HG03097 (cell line): Measurements from ENCODE around the gene KCTD11.
A peak's percentile ranks its signal among the peaks of the same experiment; 100 is the strongest.

Source experiments
- ATAC-seq: cut with Tn5 transposase; IDR thresholded peaks from one replicate; pipeline ENCODE4 v1.9.1; 2021; ENCODE audit not compliant: unreplicated experiment, low FRiP score

KCTD11 gene

GRCh38 chr17:7351665-7352502 is at the start of gene KCTD11:
KCTD11 (plus strand) TSS chr17:7352162.
- peak; percentile 55 for ATAC-seq

- ATAC-seq, result no peak
Measured at GRCh38 chr17:7304179-7304578, 47.8 kb upstream of the KCTD11 start.

DNA sequence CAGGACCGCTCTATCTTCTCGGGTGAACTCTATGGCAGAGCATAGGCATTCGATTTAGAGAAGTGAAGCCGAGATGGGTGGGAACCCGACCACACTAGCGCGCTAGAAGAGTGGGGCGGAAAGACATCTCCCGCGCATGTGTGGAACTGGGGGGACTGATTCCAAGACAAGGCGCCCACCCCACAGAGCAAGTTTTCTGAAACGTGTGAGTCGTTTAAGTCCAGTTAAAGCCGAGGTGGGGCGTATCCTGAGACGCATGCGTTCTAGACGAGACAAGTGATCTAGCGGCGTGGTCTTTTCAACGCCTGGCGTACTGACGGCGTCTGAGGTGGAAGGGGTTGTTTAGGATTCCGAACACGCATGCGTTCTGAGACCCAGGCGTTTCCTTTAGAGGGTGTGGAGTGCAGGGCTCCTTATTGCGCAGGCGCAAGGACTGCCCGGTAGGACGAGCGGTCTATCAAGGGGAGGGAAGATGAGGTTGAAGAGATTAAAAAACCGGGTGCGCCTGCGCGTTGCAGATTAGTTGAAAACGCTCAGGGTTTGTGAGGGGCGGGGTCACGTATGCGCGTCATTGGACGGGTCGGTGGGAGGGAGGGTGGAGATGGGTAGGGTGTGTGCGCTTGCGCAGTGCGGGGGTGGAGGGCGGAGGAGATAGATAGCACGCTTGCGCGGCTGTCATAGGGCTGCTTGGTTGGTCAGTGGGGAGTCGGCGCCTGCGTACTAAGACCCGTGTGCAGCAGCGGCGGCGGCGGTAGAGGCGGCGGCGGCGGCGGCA is 44.9 kb upstream of the KCTD11 start, which contains the start of gene EIF5A:
Gene EIF5A, plus strand, starts transcription at position 718 of the 775 bp plus-strand sequence. CDS start 2,008 bp downstream, outside the sequence.
- ATAC-seq, result peak; percentile 67

DNA sequence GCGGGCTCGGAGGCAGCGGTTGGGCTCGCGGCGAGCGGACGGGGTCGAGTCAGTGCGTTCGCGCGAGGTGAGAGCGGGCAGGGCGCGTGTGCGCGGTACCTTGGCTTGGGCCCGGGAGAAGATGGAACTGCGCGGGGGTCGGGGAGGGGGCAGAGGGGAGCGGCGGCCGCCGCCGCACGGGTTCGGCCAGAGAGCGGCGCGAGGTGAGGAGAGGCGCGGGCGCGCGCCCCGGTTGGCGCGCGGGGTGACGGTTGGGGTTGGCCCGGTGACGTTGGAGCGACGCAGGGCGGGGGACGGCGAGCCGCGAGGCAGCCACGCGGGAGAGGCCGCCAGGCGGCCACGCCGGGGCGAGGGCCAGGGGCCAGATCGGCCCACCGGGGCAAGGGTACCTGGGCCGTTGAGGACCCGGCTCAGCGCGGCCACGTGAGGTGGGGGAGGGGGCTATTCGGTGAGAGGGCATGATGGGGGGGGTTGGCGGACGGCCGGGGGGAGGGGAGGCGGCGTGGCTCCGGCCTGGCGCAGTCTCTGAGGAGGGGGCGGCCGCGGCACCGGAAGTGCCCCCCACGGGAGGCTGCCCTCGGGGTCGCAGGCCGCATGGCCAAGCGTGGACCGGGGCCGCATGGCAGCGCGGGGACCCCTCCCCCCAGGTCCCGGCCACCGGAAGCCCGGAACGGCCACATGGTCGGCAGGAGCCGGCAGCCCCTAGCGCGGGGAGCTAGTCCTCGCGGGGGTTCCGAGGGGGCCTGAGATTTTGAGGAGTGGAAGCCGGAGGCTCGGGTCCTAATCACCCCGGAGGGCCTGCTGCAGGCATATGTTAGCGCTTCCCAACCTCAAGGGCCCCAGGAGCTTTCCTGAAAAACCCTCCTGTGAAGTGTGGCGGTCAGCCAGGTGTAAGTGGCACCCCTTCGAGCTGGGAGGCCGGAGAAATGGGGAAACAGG is 44.0 kb upstream of the KCTD11 start:
- ATAC-seq, result peak; percentile 1

DNA sequence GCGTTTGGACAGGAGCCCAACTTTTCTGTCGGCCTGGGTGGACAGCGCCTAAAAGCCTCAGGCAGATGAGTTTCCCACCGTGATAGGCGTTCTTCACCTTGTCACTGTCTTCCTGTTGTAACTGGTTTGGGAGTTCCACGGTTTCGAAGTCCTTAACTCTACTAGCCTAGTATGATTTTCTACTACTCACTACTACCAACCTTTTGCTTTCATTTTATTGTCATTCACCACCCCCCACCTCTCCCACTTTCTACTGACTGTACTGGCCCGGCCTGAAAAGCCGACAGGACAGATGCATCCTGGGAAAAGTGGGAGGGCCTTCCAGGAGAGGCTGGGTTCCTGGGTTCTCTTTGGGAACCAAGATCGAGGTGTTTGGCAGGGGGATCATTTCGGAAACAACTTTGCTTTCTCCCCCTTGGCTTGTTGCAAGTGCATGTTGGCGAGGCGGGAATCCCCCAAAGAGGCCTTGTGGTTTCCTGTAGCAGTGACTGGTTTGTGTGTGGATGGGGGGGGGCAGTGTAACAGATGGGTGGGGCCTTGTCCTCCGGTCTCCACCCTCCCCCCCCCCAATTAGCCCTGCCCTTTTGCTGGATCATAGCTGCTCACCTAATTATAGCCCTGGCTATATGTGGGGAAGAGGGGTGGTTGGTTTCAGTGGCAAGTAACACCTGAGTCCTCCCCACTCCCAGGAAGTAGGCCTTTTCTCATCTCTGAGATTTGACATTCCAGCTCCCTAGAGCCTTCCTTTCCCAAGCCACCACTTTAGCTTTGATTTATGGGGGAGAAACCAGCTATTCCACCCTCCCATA is 43.1 kb upstream of the KCTD11 start:
- ATAC-seq, result no peak

GRCh38 chr17:7309628-7310027 is 42.3 kb upstream of the KCTD11 start:
- ATAC-seq, result no peak

DNA sequence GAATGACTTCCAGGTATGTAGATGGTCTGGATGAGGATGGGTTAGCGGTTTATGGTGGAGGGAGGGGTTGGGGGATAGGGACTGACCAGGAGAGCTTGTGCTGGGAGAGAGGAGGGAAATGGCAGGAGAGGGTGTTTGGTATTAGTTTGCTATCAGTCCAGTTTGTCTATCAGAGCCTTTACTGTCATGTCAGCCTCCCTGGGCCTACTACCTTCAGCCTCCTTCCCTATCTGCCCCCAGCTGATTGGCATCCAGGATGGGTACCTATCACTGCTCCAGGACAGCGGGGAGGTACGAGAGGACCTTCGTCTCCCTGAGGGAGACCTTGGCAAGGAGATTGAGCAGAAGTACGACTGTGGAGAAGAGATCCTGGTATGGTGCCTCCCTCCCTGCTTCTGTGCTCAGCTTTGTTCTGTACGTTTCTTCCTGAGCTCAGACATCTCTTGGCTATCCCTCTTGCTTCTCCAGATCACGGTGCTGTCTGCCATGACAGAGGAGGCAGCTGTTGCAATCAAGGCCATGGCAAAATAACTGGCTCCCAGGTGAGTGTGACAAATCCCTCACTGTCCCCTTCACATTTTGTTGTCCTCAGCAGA is 40.8 kb upstream of the KCTD11 start:
- no peak for ATAC-seq

- no peak for ATAC-seq
Measured at GRCh38 chr17:7312432-7313087, 39.4 kb upstream of the KCTD11 start.

DNA sequence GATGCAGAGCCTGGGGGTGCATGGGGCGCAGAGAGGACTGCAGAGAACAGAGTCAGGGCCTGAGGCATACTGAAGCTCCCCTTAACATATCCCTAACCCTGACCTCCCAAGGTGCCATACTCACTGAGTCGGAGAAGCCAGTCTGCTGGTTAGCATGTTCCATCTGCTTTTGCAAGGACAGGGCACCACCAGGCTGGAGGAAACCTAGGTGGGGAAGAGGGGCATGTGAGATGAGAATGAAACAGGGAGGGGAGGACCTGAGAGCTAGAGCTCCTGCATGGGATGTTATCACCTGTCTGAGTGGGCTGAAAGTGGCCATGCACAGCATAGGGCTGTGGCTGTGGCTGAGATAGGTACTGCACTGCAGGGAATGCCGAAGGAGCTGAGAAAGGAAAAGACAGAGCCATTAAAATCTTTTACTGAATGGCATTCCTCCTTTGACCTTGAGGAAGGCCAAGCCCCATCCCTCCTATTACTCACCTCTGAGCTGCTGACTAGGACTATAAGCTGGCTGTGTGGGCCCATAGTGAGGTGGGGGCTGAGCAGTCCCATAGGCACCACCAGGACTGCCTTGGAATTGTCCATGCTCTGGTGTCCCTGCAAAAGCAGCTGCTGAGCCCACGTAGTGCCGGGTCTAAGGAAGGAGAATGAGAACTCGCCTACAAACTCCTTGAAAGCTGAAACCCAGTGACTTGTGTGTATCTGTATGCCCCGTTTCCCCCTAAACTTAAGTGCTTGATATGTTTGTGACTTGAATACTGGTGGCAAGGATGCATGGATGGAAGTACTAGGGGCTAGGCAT is 38.7 kb upstream of the KCTD11 start:
- ATAC-seq, result no peak

GRCh38 chr17:7313890-7314718 is 37.9 kb upstream of the KCTD11 start:
- no peak for ATAC-seq

GRCh38 chr17:7314719-7315569 is 37.0 kb upstream of the KCTD11 start, which contains the start of gene GPS2:
GPS2 (minus strand) TSS chr17:7315360; CDS start chr17:7315052, 308 bp downstream.
- peak; percentile 53 for ATAC-seq

- ATAC-seq, result no peak
Measured at GRCh38 chr17:7315570-7316235, 36.3 kb upstream of the KCTD11 start.

DNA sequence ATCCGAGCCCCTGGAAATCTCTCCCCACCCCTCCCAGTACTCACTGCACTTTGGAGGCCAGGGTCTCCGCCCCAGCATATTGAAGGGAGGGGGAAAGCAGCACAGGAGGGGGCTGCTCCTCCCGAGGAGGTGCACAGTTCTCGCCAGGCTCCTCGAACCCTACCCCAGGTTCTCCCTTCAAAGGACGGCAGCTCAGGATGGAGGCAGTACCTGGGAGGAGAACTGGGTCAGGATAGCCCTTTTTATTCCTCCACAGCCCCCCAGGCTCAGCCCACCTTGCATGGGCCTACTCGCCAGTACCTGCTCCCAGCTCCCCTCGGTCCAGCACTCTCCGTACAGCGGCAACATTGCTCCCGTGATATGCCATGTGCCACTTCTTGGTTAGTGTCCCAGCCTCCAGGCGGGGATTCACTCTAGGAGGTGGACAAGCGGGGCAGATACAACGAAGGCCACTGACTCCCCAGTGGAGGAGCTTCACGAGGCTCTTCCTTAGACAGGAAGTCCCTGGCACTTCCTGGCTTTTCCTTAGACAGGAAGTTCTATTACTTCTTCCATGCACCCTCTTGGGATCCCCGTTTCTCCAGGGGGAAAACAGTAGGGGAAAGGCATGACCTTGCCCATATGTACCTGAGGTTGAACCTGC is 34.7 kb upstream of the KCTD11 start:
- ATAC-seq, result no peak

- ATAC-seq, result no peak
Measured at GRCh38 chr17:7318121-7318860, 33.7 kb upstream of the KCTD11 start.
